ENCODE data around the gene GMCL1.

Gene GMCL1

GRCh38 chr2:69914950-69915945 lies 85.8 kb downstream of the GMCL1 start, which contains the start of gene MXD1:
TSS of gene MXD1 (plus strand) at chr2:69915109. CDS start at chr2:69915331, 222 bp downstream.
- TF ChIP-seq, protein P1, sequence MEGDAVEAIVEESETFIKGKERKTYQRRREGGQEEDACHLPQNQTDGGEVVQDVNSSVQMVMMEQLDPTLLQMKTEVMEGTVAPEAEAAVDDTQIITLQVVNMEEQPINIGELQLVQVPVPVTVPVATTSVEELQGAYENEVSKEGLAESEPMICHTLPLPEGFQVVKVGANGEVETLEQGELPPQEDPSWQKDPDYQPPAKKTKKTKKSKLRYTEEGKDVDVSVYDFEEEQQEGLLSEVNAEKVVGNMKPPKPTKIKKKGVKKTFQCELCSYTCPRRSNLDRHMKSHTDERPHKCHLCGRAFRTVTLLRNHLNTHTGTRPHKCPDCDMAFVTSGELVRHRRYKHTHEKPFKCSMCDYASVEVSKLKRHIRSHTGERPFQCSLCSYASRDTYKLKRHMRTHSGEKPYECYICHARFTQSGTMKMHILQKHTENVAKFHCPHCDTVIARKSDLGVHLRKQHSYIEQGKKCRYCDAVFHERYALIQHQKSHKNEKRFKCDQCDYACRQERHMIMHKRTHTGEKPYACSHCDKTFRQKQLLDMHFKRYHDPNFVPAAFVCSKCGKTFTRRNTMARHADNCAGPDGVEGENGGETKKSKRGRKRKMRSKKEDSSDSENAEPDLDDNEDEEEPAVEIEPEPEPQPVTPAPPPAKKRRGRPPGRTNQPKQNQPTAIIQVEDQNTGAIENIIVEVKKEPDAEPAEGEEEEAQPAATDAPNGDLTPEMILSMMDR (conservative IDR thresholded peaks at IDR 0.05) = no peak
- TF ChIP-seq ZFX (IDR thresholded peaks at IDR 0.05) = no peak
- peak within 1 kb of the TSS; percentile 87 for H3K27ac ChIP-seq

GRCh38 chr2:69916106-69916505 lies 86.6 kb downstream of the GMCL1 start:
- TF ChIP-seq, protein P1 (conservative IDR thresholded peaks at IDR 0.05) = no peak
- no peak for TF ChIP-seq ZFX (IDR thresholded peaks at IDR 0.05)
- H3K27ac ChIP-seq = no peak overlapping the region

DNA sequence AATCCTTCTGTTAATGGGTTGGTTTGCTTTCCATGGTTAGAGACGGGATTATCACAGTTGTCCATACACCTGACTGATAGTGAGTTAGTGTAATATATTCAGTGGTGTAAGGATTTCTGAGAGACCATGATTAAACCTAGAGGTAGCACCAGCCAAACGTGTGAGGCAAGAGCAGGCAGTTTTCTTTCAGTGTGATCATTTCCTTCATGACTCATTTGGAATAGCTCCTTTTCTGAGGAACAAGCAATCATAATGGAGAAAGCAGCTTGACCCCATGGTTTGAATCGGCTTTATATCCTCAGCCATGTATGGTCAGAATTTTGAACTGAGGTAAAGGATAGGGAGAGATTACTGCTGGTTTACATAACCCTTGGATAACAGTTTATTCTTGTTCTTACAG lies 88.4 kb downstream of the GMCL1 start:
- TF ChIP-seq, protein P1 (conservative IDR thresholded peaks at IDR 0.05) = no peak
- TF ChIP-seq ZFX (IDR thresholded peaks at IDR 0.05) = no peak
- no peak overlapping the region for H3K27ac ChIP-seq

DNA sequence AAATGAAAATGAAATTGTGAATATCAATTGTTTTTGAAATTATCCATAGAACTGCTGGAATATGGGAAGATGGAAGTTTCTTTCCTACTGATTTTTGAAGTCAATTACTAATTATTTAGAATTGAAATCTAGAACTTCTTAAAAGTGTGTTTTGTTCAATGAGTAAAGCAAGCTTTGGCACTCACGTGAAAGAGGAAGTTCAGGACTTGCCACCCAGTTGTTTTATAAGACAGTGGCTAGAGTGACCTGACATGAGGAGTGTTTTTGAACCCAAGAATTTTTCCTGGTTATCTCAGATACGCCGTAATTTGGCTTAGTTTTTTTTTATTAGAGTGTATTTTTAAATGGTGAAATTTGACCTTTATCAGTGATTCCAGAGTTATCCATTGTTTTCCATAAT lies 88.9 kb downstream of the GMCL1 start:
- H3K27ac ChIP-seq = no peak overlapping the region
- TF ChIP-seq, protein P1 (conservative IDR thresholded peaks at IDR 0.05) = no peak
- TF ChIP-seq ZFX (IDR thresholded peaks at IDR 0.05) = no peak

GRCh38 chr2:69923116-69923515 lies 93.7 kb downstream of the GMCL1 start:
- TF ChIP-seq, protein P1 (conservative IDR thresholded peaks at IDR 0.05) = no peak
- TF ChIP-seq ZFX (IDR thresholded peaks at IDR 0.05) = no peak
- no peak overlapping the region for H3K27ac ChIP-seq

GRCh38 chr2:69926849-69927515 lies 97.5 kb downstream of the GMCL1 start:
- no peak for TF ChIP-seq ZFX (IDR thresholded peaks at IDR 0.05)
- TF ChIP-seq, protein P1 (conservative IDR thresholded peaks at IDR 0.05) = no peak
- H3K27ac ChIP-seq = no peak overlapping the region

Data from C4-2B (cell line).